NCI-H1436 (cell line): Measurements from ENCODE around the gene CACNB2.

Experiments
- DNase-seq: peaks from one replicate; lab custom pipeline; 2025; lab: John Stamatoyannopoulos, UW

CACNB2 gene

GRCh38 chr10:18293536-18294510, 153.6 kb downstream of the CACNB2 start:
- DNase-seq: no peak

- no peak for DNase-seq
Measured at GRCh38 chr10:18294633-18295032, 154.4 kb downstream of the CACNB2 start.

GRCh38 chr10:18297659-18298058, 157.4 kb downstream of the CACNB2 start:
- no peak for DNase-seq

GRCh38 chr10:18298256-18298655, 158.0 kb downstream of the CACNB2 start:
- DNase-seq: no peak

GRCh38 chr10:18303851-18304801, 163.9 kb downstream of the CACNB2 start:
- no peak for DNase-seq

- no peak for DNase-seq
Measured at GRCh38 chr10:18306031-18306430, 165.8 kb downstream of the CACNB2 start.

GRCh38 chr10:18308600-18308999, 168.4 kb downstream of the CACNB2 start:
- no peak for DNase-seq

GRCh38 chr10:18310761-18311160, 170.5 kb downstream of the CACNB2 start:
- no peak for DNase-seq

GRCh38 chr10:18312374-18313139, 172.3 kb downstream of the CACNB2 start:
- DNase-seq: peak; percentile 26

GRCh38 chr10:18313140-18313530, 172.9 kb downstream of the CACNB2 start:
- DNase-seq: no peak

GRCh38 chr10:18313626-18314025, 173.4 kb downstream of the CACNB2 start:
- DNase-seq: no peak

GRCh38 chr10:18319628-18320027, 179.4 kb downstream of the CACNB2 start:
- DNase-seq: no peak

- no peak for DNase-seq
Measured at GRCh38 chr10:18321371-18321770, 181.1 kb downstream of the CACNB2 start.

GRCh38 chr10:18323916-18324315, 183.7 kb downstream of the CACNB2 start:
- no peak for DNase-seq

GRCh38 chr10:18325410-18325809, 185.2 kb downstream of the CACNB2 start:
- DNase-seq: no peak

- DNase-seq: no peak
Measured at GRCh38 chr10:18325889-18326531, 185.8 kb downstream of the CACNB2 start.

- no peak for DNase-seq
Measured at GRCh38 chr10:18328941-18329340, 188.7 kb downstream of the CACNB2 start.

GRCh38 chr10:18332048-18332447, 191.8 kb downstream of the CACNB2 start:
- no peak for DNase-seq

GRCh38 chr10:18332484-18332883, 192.3 kb downstream of the CACNB2 start:
- no peak for DNase-seq

- no peak for DNase-seq
Measured at GRCh38 chr10:18333621-18334020, 193.4 kb downstream of the CACNB2 start.

- DNase-seq: no peak
Measured at GRCh38 chr10:18334116-18334867, 194.1 kb downstream of the CACNB2 start.
